NT2/D1 (cell line): Measurements from ENCODE around the gene MAGEA9B.
"Not testable (repeated sequence)": the region's sequence is repeated elsewhere in the genome, so short reads cannot be mapped to it uniquely, and the experiment has no call there.

Source experiments
- DNase-seq: peaks from one replicate; pipeline ENCODE4 v3.0.0-alpha.2; 2011; ENCODE audit warnings: low read depth, low spot score
- H3K27me3 ChIP-seq: 2 replicates; pipeline ENCODE4 v1.6.0; 2011; ENCODE audit warnings: mild to moderate bottlenecking; ENCODE audit not compliant: insufficient read length, insufficient read depth
- H3K36me3 ChIP-seq: 2 replicates; pipeline ENCODE4 v1.6.1; 2011; ENCODE audit warnings: mild to moderate bottlenecking, low read length, mixed read lengths; ENCODE audit not compliant: insufficient read depth, insufficient read length
- H3K4me1 ChIP-seq: 2 replicates; pipeline ENCODE4 v1.5.1; 2011; ENCODE audit not compliant: insufficient read depth, insufficient read length
- H3K4me3 ChIP-seq: 2 replicates; pipeline ENCODE4 v1.5.1; 2011; ENCODE audit warnings: low read depth; ENCODE audit not compliant: insufficient read length
- H3K9ac ChIP-seq: 2 replicates; pipeline ENCODE4 v1.6.0; 2011; ENCODE audit warnings: low read depth; ENCODE audit not compliant: insufficient read length
- H3K9me3 ChIP-seq: 2 replicates; pipeline ENCODE4 v1.5.1; 2011; ENCODE audit warnings: mild to moderate bottlenecking, low read length; ENCODE audit not compliant: insufficient read depth
- SUZ12 ChIP-seq: IDR thresholded peaks from 2 replicates; pipeline ENCODE4 v1.6.1; 2011; ENCODE audit not compliant: insufficient read length, insufficient read depth; ENCODE audit errors: extremely low read depth
- YY1 ChIP-seq: IDR thresholded peaks from 2 replicates; pipeline ENCODE4 v1.6.1; 2011; ENCODE audit not compliant: insufficient read length, insufficient read depth
- ZNF274 ChIP-seq: IDR thresholded peaks from 2 replicates; pipeline ENCODE4 v1.6.1; 2011; ENCODE audit warnings: mild to moderate bottlenecking, low read depth, low read length

MAGEA9B gene

GRCh38 chrX:149587359-149587758, at the start of gene MAGEA9B:
Gene MAGEA9B, minus strand, starts transcription at chrX:149587459. Its CDS starts 4,280 bp downstream, at chrX:149583179.
- not testable (repeated sequence) for H3K36me3 ChIP-seq, H3K9ac ChIP-seq, H3K9me3 ChIP-seq, DNase-seq, H3K4me3 ChIP-seq, H3K4me1 ChIP-seq, H3K27me3 ChIP-seq

- H3K4me3 ChIP-seq: no peak overlapping the region
- H3K9ac ChIP-seq: no peak overlapping the region
- peaks cover 2% of the 10 kb centered on the region for H3K36me3 ChIP-seq
- TF ChIP-seq ZNF274: no peak
- no peak for TF ChIP-seq YY1
- no peaks in the 10 kb centered on the region for H3K4me1 ChIP-seq
- H3K9me3 ChIP-seq: no peaks in the 10 kb centered on the region
- no peak for DNase-seq
- peaks cover 18% of the 10 kb centered on the region for H3K27me3 ChIP-seq
Observed at GRCh38 chrX:149633511-149633910, 46.3 kb upstream of the MAGEA9B start.

GRCh38 chrX:149631234-149632165, 44.2 kb upstream of the MAGEA9B start, which contains the start of gene TMEM185A:
Gene TMEM185A, minus strand, starts transcription at chrX:149631792. Its CDS starts 212 bp downstream, at chrX:149631580.
- no peaks in the 10 kb centered on the region for H3K9me3 ChIP-seq
- H3K4me3 ChIP-seq: peak within 1 kb of the TSS; percentile 60
- H3K9ac ChIP-seq: peak within 1 kb of the TSS; percentile 85
- no peaks in the 10 kb centered on the region for H3K4me1 ChIP-seq
- peaks cover 18% of the 10 kb centered on the region for H3K27me3 ChIP-seq
- peak; percentile 47 for DNase-seq
- peaks cover 4% of the 10 kb centered on the region for H3K36me3 ChIP-seq
- TF ChIP-seq YY1: no peak
- no peak for TF ChIP-seq SUZ12
- TF ChIP-seq ZNF274: no peak

GRCh38 chrX:149630681-149631233, 43.5 kb upstream of the MAGEA9B start:
- Histone ChIP-seq H3K9ac (peak overlapping the region; percentile 85), H3K36me3 (peaks cover 4% of the 10 kb centered on the region), H3K9me3 (no peaks in the 10 kb centered on the region), H3K4me1 (no peaks in the 10 kb centered on the region), H3K4me3 (peak overlapping the region; percentile 60), H3K27me3 (peaks cover 18% of the 10 kb centered on the region)
- no peak for DNase-seq
- no peak for TF ChIP-seq SUZ12
- TF ChIP-seq ZNF274: no peak
- TF ChIP-seq YY1: no peak

GRCh38 chrX:149629730-149630387, 42.6 kb upstream of the MAGEA9B start:
- no peaks in the 10 kb centered on the region for H3K4me1 ChIP-seq
- H3K36me3 ChIP-seq: peaks cover 4% of the 10 kb centered on the region
- H3K9ac ChIP-seq: no peak overlapping the region
- DNase-seq: no peak
- H3K27me3 ChIP-seq: peaks cover 18% of the 10 kb centered on the region
- no peak overlapping the region for H3K4me3 ChIP-seq
- H3K9me3 ChIP-seq: no peaks in the 10 kb centered on the region
- no peak for TF ChIP-seq YY1
- no peak for TF ChIP-seq SUZ12
- TF ChIP-seq ZNF274: no peak

- Histone ChIP-seq H3K4me1 (no peaks in the 10 kb centered on the region), H3K9me3 (no peaks in the 10 kb centered on the region), H3K36me3 (peaks cover 4% of the 10 kb centered on the region), H3K27me3 (peaks cover 18% of the 10 kb centered on the region), H3K4me3 (no peak overlapping the region), H3K9ac (no peak overlapping the region)
- TF ChIP-seq SUZ12 (no peak), ZNF274 (no peak), YY1 (no peak)
- no peak for DNase-seq
Observed at GRCh38 chrX:149628768-149629167, 41.5 kb upstream of the MAGEA9B start.

GRCh38 chrX:149628280-149628679, 41.0 kb upstream of the MAGEA9B start:
- Histone ChIP-seq H3K4me1 (no peaks in the 10 kb centered on the region), H3K27me3 (peaks cover 14% of the 10 kb centered on the region), H3K4me3 (no peak overlapping the region), H3K9ac (no peak overlapping the region), H3K9me3 (no peaks in the 10 kb centered on the region), H3K36me3 (peaks cover 4% of the 10 kb centered on the region)
- TF ChIP-seq SUZ12 (no peak), YY1 (no peak), ZNF274 (no peak)
- DNase-seq: no peak

GRCh38 chrX:149626829-149627228, 39.6 kb upstream of the MAGEA9B start:
- H3K9me3 ChIP-seq, DNase-seq, H3K4me1 ChIP-seq, H3K36me3 ChIP-seq, H3K4me3 ChIP-seq, H3K9ac ChIP-seq, H3K27me3 ChIP-seq: not testable (repeated sequence)

- not testable (repeated sequence) for H3K9ac ChIP-seq, H3K9me3 ChIP-seq, H3K4me3 ChIP-seq, H3K36me3 ChIP-seq, DNase-seq, H3K4me1 ChIP-seq, H3K27me3 ChIP-seq
Observed at GRCh38 chrX:149619662-149620061, 32.4 kb upstream of the MAGEA9B start.
